H9 (cell line): ENCODE measurements around the gene TMEM205. TPM values are rescaled to one million over a fixed set of nuclear protein-coding genes. Genes with fewer than 3 reads are reported as not detected.

ENCODE experiments used
- DNase-seq: peaks from one replicate; pipeline ENCODE4 v3.0.0-alpha.2; 2017
- H2AFZ ChIP-seq: one replicate; pipeline ENCODE4 v1.6.1; 2013; ENCODE audit warnings: mild to moderate bottlenecking, low read length, control low read depth, moderate library complexity
- H2AK5ac ChIP-seq: 2 replicates; pipeline ENCODE4 v1.6.1; 2013; ENCODE audit warnings: low read length, control low read depth, mixed read lengths; ENCODE audit not compliant: insufficient read length
- H2BK120ac ChIP-seq: one replicate; pipeline ENCODE4 v1.6.1; 2013; ENCODE audit warnings: low read depth, mild to moderate bottlenecking, low read length, control low read depth, inconsistent platforms; ENCODE audit not compliant: poor library complexity, severe bottlenecking
- H2BK12ac ChIP-seq: 2 replicates; pipeline ENCODE4 v1.6.1; 2013; ENCODE audit warnings: low read length, control low read depth, mixed read lengths, low read depth; ENCODE audit not compliant: insufficient read length
- H2BK15ac ChIP-seq: 2 replicates; pipeline ENCODE4 v1.6.1; 2013; ENCODE audit warnings: low read depth, low read length, control low read depth
- H2BK20ac ChIP-seq: one replicate; pipeline ENCODE4 v1.6.1; 2013; ENCODE audit warnings: low read depth, mild to moderate bottlenecking, low read length, control low read depth, inconsistent platforms; ENCODE audit not compliant: poor library complexity, severe bottlenecking
- H2BK5ac ChIP-seq: 2 replicates; pipeline ENCODE4 v1.6.1; 2013; ENCODE audit warnings: low read length, control low read depth, mixed read lengths; ENCODE audit not compliant: insufficient read length
- H3K14ac ChIP-seq: 2 replicates; pipeline ENCODE4 v1.6.1; 2013; ENCODE audit warnings: low read length, control low read depth; ENCODE audit not compliant: insufficient read depth
- H3K18ac ChIP-seq: 2 replicates; pipeline ENCODE4 v1.6.1; 2013; ENCODE audit warnings: low read depth, mild to moderate bottlenecking, mixed read lengths, low read length, control low read depth; ENCODE audit not compliant: insufficient read length
- H3K23ac ChIP-seq: 2 replicates; pipeline ENCODE4 v1.6.1; 2013; ENCODE audit warnings: low read length, control low read depth, mixed read lengths, low read depth; ENCODE audit not compliant: insufficient read length
- H3K23me2 ChIP-seq: 2 replicates; pipeline ENCODE4 v1.6.1; 2013; ENCODE audit warnings: low read depth, mild to moderate bottlenecking, mixed read lengths, low read length, control low read depth; ENCODE audit not compliant: insufficient read length, poor library complexity, severe bottlenecking
- H3K27ac ChIP-seq: 2 replicates; pipeline ENCODE4 v1.5.1; 2013; ENCODE audit warnings: low read length, control low read depth, mixed read lengths, low read depth; ENCODE audit not compliant: insufficient read length
- H3K27me3 ChIP-seq: 2 replicates; pipeline ENCODE4 v1.6.1; 2013; ENCODE audit warnings: low read length, control low read depth, inconsistent platforms; ENCODE audit not compliant: insufficient read depth
- H3K4ac ChIP-seq: 2 replicates; pipeline ENCODE4 v1.6.1; 2013; ENCODE audit warnings: low read depth, mild to moderate bottlenecking, control low read depth, inconsistent platforms, low read length, moderate library complexity
- H3K4me1 ChIP-seq: 2 replicates; pipeline ENCODE4 v1.6.1; 2013; ENCODE audit warnings: low read length, control low read depth, inconsistent platforms; ENCODE audit not compliant: insufficient read depth
- H3K4me2 ChIP-seq: 2 replicates; pipeline ENCODE4 v1.6.1; 2013; ENCODE audit warnings: low read length, control low read depth, mixed read lengths; ENCODE audit not compliant: insufficient read length, insufficient read depth
- H3K56ac ChIP-seq: 2 replicates; pipeline ENCODE4 v1.6.1; 2013; ENCODE audit warnings: low read depth, mild to moderate bottlenecking, mixed read lengths, low read length, control low read depth; ENCODE audit not compliant: insufficient read length
- H3K79me1 ChIP-seq: 2 replicates; pipeline ENCODE4 v1.6.1; 2013; ENCODE audit warnings: low read depth, mild to moderate bottlenecking, moderate library complexity, low read length, control low read depth, inconsistent platforms; ENCODE audit not compliant: insufficient read depth, poor library complexity, severe bottlenecking
- H3K79me2 ChIP-seq: 2 replicates; pipeline ENCODE4 v1.6.1; 2013; ENCODE audit warnings: low read length, control low read depth, inconsistent platforms; ENCODE audit not compliant: insufficient read depth
- H3K9ac ChIP-seq: 2 replicates; pipeline ENCODE4 v1.6.1; 2013; ENCODE audit warnings: low read length, control low read depth, mixed read lengths; ENCODE audit not compliant: insufficient read length; ENCODE audit errors: extremely low read depth
- H3K9me3 ChIP-seq: one replicate; pipeline ENCODE4 v1.6.1; 2013; ENCODE audit warnings: low read depth, low read length, inconsistent platforms; ENCODE audit not compliant: control insufficient read depth
- H3T11ph ChIP-seq: one replicate; pipeline ENCODE4 v1.6.1; 2013; ENCODE audit warnings: mild to moderate bottlenecking, low read length, control low read depth, inconsistent platforms
- H4K20me1 ChIP-seq: one replicate; pipeline ENCODE4 v1.6.1; 2013; ENCODE audit not compliant: control insufficient read depth, insufficient read length, insufficient read depth
- H4K5ac ChIP-seq: 2 replicates; pipeline ENCODE4 v1.6.1; 2013; ENCODE audit warnings: low read depth, mild to moderate bottlenecking, mixed read lengths, low read length, control low read depth; ENCODE audit not compliant: insufficient read length
- H4K8ac ChIP-seq: replicated peaks from 2 replicates; pipeline ENCODE4 v1.6.1; 2013; ENCODE audit warnings: low read length, control low read depth, mixed read lengths, low read depth; ENCODE audit not compliant: insufficient read length
- H4K91ac ChIP-seq: 2 replicates; pipeline ENCODE4 v1.6.1; 2013; ENCODE audit warnings: low read depth, mild to moderate bottlenecking, moderate library complexity, mixed read lengths, low read length, control low read depth; ENCODE audit not compliant: insufficient read length
- H3K27ac Mint-ChIP-seq, 3 experiments: 2 replicates in 2 of 3; 3 replicates in 1 of 3; pipeline ENCODE4 v1.8.0; 2020 to 2021; ENCODE audit warnings: mixed read lengths in 3 of 3, mild to moderate bottlenecking in 1 of 3, moderate library complexity in 1 of 3
- H3K27me3 Mint-ChIP-seq: 2 replicates; pipeline ENCODE4 v1.8.0; 2021; ENCODE audit warnings: low read depth, mild to moderate bottlenecking, moderate library complexity, mixed read lengths
- H3K36me3 Mint-ChIP-seq, 3 experiments: 2 replicates in 2 of 3; 3 replicates in 1 of 3; pipeline ENCODE4 v1.8.0; 2020 to 2021; ENCODE audit warnings: low read depth in 3 of 3, mixed read lengths in 3 of 3; ENCODE audit not compliant: insufficient read depth in 1 of 3
- H3K4me1 Mint-ChIP-seq, 2 experiments: 2 replicates each; pipeline ENCODE4 v1.8.0; 2020; ENCODE audit warnings: mixed read lengths in 2 of 2
- H3K4me3 Mint-ChIP-seq, 2 experiments: 2 replicates in 1 of 2; 3 replicates in 1 of 2; pipeline ENCODE4 v1.8.0; 2020 to 2021; ENCODE audit warnings: mild to moderate bottlenecking in 2 of 2, mixed read lengths in 2 of 2, moderate library complexity in 1 of 2
- H3K9me3 Mint-ChIP-seq, 2 experiments: 2 replicates in 1 of 2; 3 replicates in 1 of 2; pipeline ENCODE4 v1.8.0; 2020; ENCODE audit warnings: mild to moderate bottlenecking in 2 of 2, mixed read lengths in 2 of 2, moderate library complexity in 1 of 2
- WGBS: extraction: QIAGEN DNeasy Blood & Tissue Kit; methylation state at CpG from one replicate; pipeline ENCODE4 v1.1.7; 2013; ENCODE audit warnings: missing lambda C conversion rate, low lambda C conversion rate, mixed read lengths; ENCODE audit not compliant: insufficient read length; ENCODE audit errors: extremely low coverage; 5-methylcytosine and 5-hydroxymethylcytosine counted together
- total RNA-seq: library from RNA; stranded (reverse); gene quantifications from 2 replicates; pipeline ENCODE4 v1.2.1, GENCODE V29; 2021
- TF ChIP-seq, protein P1 (sequence below): fragments of 200-600 bp; sonication (generic); conservative IDR thresholded peaks from 3 replicates; pipeline ENCODE4 v1.8.0; 2021; ENCODE audit warnings: antibody characterized with exemption, mild to moderate bottlenecking

The TMEM205 gene
- total RNA-seq, 1 experiment from 2014 or later, result 69.7 TPM

DNA sequence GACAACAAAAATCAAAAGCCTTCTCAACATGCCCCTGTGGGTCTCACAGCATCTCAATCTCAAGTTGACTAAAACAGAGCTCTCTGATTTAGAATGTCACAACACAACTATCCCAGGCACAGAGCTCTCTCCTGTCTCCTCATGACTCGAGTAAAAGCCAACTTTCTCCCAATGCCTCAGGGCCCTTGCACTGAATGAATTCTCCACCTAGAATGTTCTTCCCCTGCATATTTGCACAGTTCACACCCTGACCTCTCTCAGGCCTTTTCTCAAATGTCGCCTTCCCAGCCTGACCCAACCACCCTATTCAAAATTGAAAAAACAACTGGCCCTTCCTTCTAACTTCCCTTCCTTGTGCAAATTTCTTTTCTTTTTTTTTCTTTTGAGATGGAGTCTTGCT, 24.7 kb upstream of the TMEM205 start:
- H4K91ac ChIP-seq, result no peak overlapping the region
- no peaks in the 10 kb centered on the region for H3K9me3 Mint-ChIP-seq
- H4K8ac ChIP-seq, result no peak overlapping the region
- no peak overlapping the region for H4K5ac ChIP-seq
- no peaks in the 10 kb centered on the region for H3K27me3 Mint-ChIP-seq
- H3K9me3 ChIP-seq, result no peaks in the 10 kb centered on the region
- no peaks in the 10 kb centered on the region for H3K27me3 ChIP-seq
- no peaks in the 10 kb centered on the region for H4K20me1 ChIP-seq
- no peak overlapping the region for H2BK12ac ChIP-seq
- H3K79me2 ChIP-seq, result no peaks in the 10 kb centered on the region
- H3K18ac ChIP-seq, result no peak overlapping the region
- no peak overlapping the region for H3K4me2 ChIP-seq
- no peak overlapping the region for H3K4ac ChIP-seq
- H2AK5ac ChIP-seq, result no peak overlapping the region
- H3K9ac ChIP-seq, result no peak overlapping the region
- H3K36me3 Mint-ChIP-seq, result peaks cover 0 to 21% (median 9%) of the 10 kb centered on the region in 3 experiments; a peak in 6 of 7 replicates
- H2AFZ ChIP-seq, result no peak overlapping the region
- H2BK20ac ChIP-seq, result no peak overlapping the region
- H3K14ac ChIP-seq, result no peak overlapping the region
- no peak overlapping the region for H2BK5ac ChIP-seq
- no peak overlapping the region for H3K27ac ChIP-seq
- H3T11ph ChIP-seq, result no peak overlapping the region
- no peak overlapping the region for H2BK15ac ChIP-seq
- no peak overlapping the region for H2BK120ac ChIP-seq
- DNase-seq, result no peak
- no peak overlapping the region for H3K56ac ChIP-seq
- no peaks in the 10 kb centered on the region for H3K23me2 ChIP-seq
- H3K4me3 Mint-ChIP-seq, result no peak overlapping the region; a peak in 1 of 5 replicates
- H3K23ac ChIP-seq, result no peak overlapping the region
- no peaks in the 10 kb centered on the region for H3K79me1 ChIP-seq
- H3K4me1 ChIP-seq, result no peaks in the 10 kb centered on the region
- peaks cover 0 to 9% of the 10 kb centered on the region in 2 experiments; a peak in 3 of 4 replicates for H3K4me1 Mint-ChIP-seq
- no peak overlapping the region for H3K27ac Mint-ChIP-seq
- WGBS, result no CpG with 5 or more reads among the region's 2 CpGs
- TF ChIP-seq, protein P1, sequence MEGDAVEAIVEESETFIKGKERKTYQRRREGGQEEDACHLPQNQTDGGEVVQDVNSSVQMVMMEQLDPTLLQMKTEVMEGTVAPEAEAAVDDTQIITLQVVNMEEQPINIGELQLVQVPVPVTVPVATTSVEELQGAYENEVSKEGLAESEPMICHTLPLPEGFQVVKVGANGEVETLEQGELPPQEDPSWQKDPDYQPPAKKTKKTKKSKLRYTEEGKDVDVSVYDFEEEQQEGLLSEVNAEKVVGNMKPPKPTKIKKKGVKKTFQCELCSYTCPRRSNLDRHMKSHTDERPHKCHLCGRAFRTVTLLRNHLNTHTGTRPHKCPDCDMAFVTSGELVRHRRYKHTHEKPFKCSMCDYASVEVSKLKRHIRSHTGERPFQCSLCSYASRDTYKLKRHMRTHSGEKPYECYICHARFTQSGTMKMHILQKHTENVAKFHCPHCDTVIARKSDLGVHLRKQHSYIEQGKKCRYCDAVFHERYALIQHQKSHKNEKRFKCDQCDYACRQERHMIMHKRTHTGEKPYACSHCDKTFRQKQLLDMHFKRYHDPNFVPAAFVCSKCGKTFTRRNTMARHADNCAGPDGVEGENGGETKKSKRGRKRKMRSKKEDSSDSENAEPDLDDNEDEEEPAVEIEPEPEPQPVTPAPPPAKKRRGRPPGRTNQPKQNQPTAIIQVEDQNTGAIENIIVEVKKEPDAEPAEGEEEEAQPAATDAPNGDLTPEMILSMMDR, result no peak
